ENCODE measurements around the gene HORMAD2. TPM values are rescaled to one million over a fixed set of nuclear protein-coding genes. Genes with fewer than 3 reads are reported as not detected.

HORMAD2 gene
- total and polyA plus RNA-seq, 9 of the 15 experiments (the other 6 are each of a cell fraction or from before 2014, with no cell fraction given) = not detected

- no TSS peak for BruUV-seq (replicated peaks)
- intact Hi-C loops (cut with micrococcal nuclease) (no loop called here), in situ Hi-C loops (cut with MboI) (no loop called here)
- TF ChIP-seq ZSCAN32 (CRISPR knock-in tag; IDR thresholded peaks at IDR 0.05) (no peak), ZNF165 (CRISPR knock-in tag; IDR thresholded peaks at IDR 0.05; ENCODE audit: borderline replicate concordance) (no peak)
- Histone ChIP-seq H3K9me1 (ENCODE audit: control insufficient read depth, insufficient read depth, low read length) (no peaks in the 10 kb centered on the region), H2AFZ (ENCODE audit: low read depth, low read length) (no peak overlapping the region), H3K4me2 (ENCODE audit: insufficient read depth, low read length) (no peak overlapping the region), H3K36me3 (ENCODE audit: control insufficient read depth, insufficient read depth, low read length) (no peaks in the 10 kb centered on the region), H3K27me3 (ENCODE audit: control insufficient read depth in 2 of 2, insufficient read depth in 2 of 2, low read length in 2 of 2) (peaks cover 7 to 34% of the 10 kb centered on the region in 2 experiments; a peak in 4 of 5 replicates), H3K9me3 (replicated peaks; ENCODE audit: control insufficient read depth, insufficient read depth, low read depth, low read length) (no peaks in the 10 kb centered on the region), H3K27ac (ENCODE audit: extremely low read depth, low read depth, low read length) (no peak overlapping the region), H3K9ac (ENCODE audit: insufficient read depth in 1 of 2, low read depth in 2 of 2, low read length in 2 of 2) (no peak overlapping the region), H3K4me1 (replicated peaks in 1 of 2; ENCODE audit: control insufficient read depth in 2 of 2, insufficient read depth in 2 of 2, low read length in 2 of 2) (no peaks in the 10 kb centered on the region; a peak in 2 of 5 replicates), H4K20me1 (replicated peaks; ENCODE audit: control insufficient read depth, insufficient read depth, low read length) (no peaks in the 10 kb centered on the region; the same call in 1 of the 2 replicates), H3K4me3 (no peak overlapping the region), H3K79me2 (ENCODE audit: control insufficient read depth, insufficient read depth, low read length) (no peaks in the 10 kb centered on the region)
- WGBS (ENCODE audit: insufficient coverage, low coverage, missing lambda C conversion rate) = 6% methylated on average over 2 of the region's 2 CpGs
- no peak for ATAC-seq
- no peak for DNase-seq (ENCODE audit: extremely low read depth in 1 of 4, low spot score in 3 of 4)
- FAIRE-seq = no peak
- ChIA-PET POLR2A (no interaction called here), CTCF (ENCODE audit: low intra/inter-chr PET ratio) (no interaction called here)
These were observed 38.4 kb upstream of the HORMAD2 start for GRCh38 chr22:30041881-30042280.

GRCh38 chr22:30043161-30043560 is 37.1 kb upstream of the HORMAD2 start:
- no peak for FAIRE-seq
- TF ChIP-seq ZNF24 (IDR thresholded peaks at IDR 0.05) (no peak), NFE2L1 (tag; IDR thresholded peaks at IDR 0.05; ENCODE audit: borderline replicate concordance, low read depth) (no peak), ARID3B (CRISPR knock-in tag; IDR thresholded peaks at IDR 0.05; ENCODE audit: borderline replicate concordance) (no peak), SNAPC5 (CRISPR knock-in tag; IDR thresholded peaks at IDR 0.05) (no peak), BDP1 (IDR thresholded peaks at IDR 0.05; ENCODE audit: insufficient read depth, insufficient read length) (no peak), PHF20 (IDR thresholded peaks at IDR 0.05; ENCODE audit: partially characterized antibody) (no peak), VEZF1 (CRISPR knock-in tag; IDR thresholded peaks at IDR 0.05) (no peak), NCOA4 (IDR thresholded peaks at IDR 0.05; ENCODE audit: partially characterized antibody) (no peak), SAFB (IDR thresholded peaks at IDR 0.05; ENCODE audit: borderline replicate concordance, low read depth, low read length) (no peak), HDAC8 (tag; IDR thresholded peaks at IDR 0.05) (no peak), ILF3 (IDR thresholded peaks at IDR 0.05; ENCODE audit: borderline replicate concordance) (no peak), POU5F1 (IDR thresholded peaks at IDR 0.05; ENCODE audit: borderline replicate concordance, low read depth, low read length, partially characterized antibody) (no peak)

More at GRCh38 chr22:30043161-30043560, 37.1 kb upstream of the HORMAD2 start:
- Histone ChIP-seq H3K9me3 (replicated peaks; ENCODE audit: control insufficient read depth, insufficient read depth, low read depth, low read length) (no peaks in the 10 kb centered on the region), H3K79me2 (ENCODE audit: control insufficient read depth, insufficient read depth, low read length) (no peaks in the 10 kb centered on the region), H2AFZ (ENCODE audit: low read depth, low read length) (no peak overlapping the region), H3K27me3 (ENCODE audit: control insufficient read depth in 2 of 2, insufficient read depth in 2 of 2, low read length in 2 of 2) (peaks cover 7 to 34% of the 10 kb centered on the region in 2 experiments; a peak in 4 of 5 replicates), H3K9me1 (ENCODE audit: control insufficient read depth, insufficient read depth, low read length) (no peaks in the 10 kb centered on the region), H3K9ac (ENCODE audit: insufficient read depth in 1 of 2, low read depth in 2 of 2, low read length in 2 of 2) (no peak overlapping the region), H3K4me2 (ENCODE audit: insufficient read depth, low read length) (no peak overlapping the region), H3K36me3 (ENCODE audit: control insufficient read depth, insufficient read depth, low read length) (no peaks in the 10 kb centered on the region), H3K4me1 (replicated peaks in 1 of 2; ENCODE audit: control insufficient read depth in 2 of 2, insufficient read depth in 2 of 2, low read length in 2 of 2) (no peaks in the 10 kb centered on the region; a peak in 2 of 5 replicates), H3K27ac (ENCODE audit: extremely low read depth, low read depth, low read length) (no peak overlapping the region), H3K4me3 (no peak overlapping the region), H4K20me1 (replicated peaks; ENCODE audit: control insufficient read depth, insufficient read depth, low read length) (no peaks in the 10 kb centered on the region; the same call in 1 of the 2 replicates)
- ATAC-seq (no peak), DNase-seq (ENCODE audit: extremely low read depth in 1 of 4, low spot score in 3 of 4) (no peak)
- intact Hi-C loops (cut with micrococcal nuclease) = no loop called here
- in situ Hi-C loops (cut with MboI) = no loop called here
- 0% methylated on average over 4 of the region's 4 CpGs for WGBS (ENCODE audit: insufficient coverage, low coverage, missing lambda C conversion rate)
- CTCF ChIA-PET (ENCODE audit: low intra/inter-chr PET ratio) = no interaction called here
- POLR2A ChIA-PET = interaction anchor here (0.6 to 1.5 kb wide), 3 partner anchors 10 to 794 kb away, joined by 3 to 5 read pairs (median 4); no protein-coding TSS in a partner anchor
- no TSS peak for BruUV-seq (replicated peaks)
